ENCODE results near the gene LPCAT2.

Gene LPCAT2

DNA sequence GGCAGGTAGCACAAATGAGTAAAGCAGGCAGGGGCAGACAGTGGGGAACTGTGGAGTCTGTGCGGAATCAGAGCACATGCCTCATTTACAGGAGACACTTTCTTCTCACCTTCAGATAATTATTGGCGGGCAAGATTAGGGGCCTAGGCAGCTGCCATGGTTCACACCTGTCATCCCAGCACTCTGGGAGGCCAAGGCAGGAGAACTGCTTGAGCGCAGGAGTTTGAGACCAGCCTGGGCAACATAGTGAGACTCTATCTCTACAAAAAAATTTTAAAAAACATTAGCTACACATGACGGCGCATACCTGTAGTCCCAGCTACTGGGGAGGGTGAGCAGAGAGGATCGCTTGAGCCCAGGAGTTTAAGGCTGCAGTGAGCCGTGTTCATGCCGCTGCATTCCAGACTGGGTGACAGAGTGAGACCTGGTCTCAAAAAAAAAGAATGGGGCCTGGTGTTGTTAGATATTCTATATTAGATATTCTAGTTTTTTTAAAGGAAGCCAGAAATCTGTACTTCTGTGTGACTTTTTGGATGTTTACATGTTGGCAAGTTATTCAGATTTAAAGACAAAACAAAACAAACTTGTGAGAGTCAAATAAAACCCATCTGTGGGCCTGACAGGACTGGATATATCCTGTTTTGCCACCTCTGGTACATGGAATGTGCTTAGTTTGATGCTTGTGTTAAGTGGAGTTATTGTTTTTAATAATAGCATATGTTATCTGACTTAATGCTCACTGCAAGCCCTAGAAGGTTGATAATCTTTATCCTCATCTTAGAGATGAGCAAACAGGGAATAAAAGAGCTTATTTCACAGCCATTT is 4.9 kb upstream of the LPCAT2 start:
- no peak for DNase-seq (ENCODE audit: low read depth)

DNA sequence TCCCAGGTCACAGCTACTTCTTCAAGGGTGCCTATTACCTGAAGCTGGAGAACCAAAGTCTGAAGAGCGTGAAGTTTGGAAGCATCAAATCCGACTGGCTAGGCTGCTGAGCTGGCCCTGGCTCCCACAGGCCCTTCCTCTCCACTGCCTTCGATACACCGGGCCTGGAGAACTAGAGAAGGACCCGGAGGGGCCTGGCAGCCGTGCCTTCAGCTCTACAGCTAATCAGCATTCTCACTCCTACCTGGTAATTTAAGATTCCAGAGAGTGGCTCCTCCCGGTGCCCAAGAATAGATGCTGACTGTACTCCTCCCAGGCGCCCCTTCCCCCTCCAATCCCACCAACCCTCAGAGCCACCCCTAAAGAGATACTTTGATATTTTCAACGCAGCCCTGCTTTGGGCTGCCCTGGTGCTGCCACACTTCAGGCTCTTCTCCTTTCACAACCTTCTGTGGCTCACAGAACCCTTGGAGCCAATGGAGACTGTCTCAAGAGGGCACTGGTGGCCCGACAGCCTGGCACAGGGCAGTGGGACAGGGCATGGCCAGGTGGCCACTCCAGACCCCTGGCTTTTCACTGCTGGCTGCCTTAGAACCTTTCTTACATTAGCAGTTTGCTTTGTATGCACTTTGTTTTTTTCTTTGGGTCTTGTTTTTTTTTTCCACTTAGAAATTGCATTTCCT is 3.4 kb upstream of the LPCAT2 start:
- DNase-seq (ENCODE audit: low read depth), result no peak

DNA sequence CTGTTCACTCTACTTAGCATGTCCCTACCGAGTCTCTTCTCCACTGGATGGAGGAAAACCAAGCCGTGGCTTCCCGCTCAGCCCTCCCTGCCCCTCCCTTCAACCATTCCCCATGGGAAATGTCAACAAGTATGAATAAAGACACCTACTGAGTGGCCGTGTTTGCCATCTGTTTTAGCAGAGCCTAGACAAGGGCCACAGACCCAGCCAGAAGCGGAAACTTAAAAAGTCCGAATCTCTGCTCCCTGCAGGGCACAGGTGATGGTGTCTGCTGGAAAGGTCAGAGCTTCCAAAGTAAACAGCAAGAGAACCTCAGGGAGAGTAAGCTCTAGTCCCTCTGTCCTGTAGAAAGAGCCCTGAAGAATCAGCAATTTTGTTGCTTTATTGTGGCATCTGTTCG is 2.8 kb upstream of the LPCAT2 start:
- no peak for DNase-seq (ENCODE audit: low read depth)

DNA sequence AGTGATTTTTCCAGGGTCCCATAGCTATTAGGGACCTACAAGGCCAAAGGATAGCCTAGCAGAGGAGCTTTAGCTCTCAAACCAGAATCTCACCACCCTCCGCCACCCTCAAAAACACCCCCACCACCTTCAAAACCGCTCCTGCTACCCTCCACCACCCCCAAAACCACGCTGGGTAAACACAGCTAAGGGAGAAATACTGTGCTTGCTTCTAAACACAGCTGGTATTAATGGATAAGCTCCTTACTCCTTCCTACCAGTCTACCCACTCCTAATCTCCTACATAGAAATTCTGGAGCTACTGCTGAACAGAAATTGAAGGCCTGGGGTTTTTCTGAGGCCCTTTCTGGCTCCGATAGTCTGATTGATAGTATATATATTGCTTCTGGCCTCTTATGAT is 2.2 kb upstream of the LPCAT2 start:
- no peak for DNase-seq (ENCODE audit: low read depth)

DNA sequence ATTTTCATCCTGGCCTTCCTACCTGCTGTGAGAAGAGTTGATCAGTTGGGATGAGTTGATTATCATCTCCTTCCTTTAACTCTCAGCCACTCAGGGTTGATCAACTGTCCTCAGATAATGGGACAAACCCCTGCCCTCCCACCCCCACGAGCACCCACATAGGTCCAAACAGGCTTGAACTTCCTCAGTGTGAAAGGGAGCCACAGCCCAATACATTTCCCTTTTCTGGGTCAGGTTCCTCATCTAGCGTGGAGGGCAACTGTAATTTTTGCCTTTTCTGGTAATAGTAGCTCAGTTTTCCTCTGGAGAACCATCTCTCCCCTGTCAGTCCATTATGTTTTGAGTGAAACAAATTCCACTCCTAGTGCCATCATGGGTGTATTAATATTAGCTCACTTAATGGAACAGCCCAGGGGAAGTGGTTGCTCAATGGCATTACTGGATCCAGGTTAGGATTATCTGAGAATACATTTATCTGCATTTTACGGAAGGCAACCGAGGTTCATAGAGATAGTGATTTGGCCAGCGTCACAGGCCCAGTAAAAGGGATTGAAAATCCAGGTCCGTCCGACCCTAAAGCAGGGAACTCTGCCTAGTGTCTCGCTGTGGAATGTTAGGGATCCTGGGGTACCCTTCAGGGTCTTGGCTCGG is 476 bp upstream of the LPCAT2 start:
- no peak for DNase-seq (ENCODE audit: low read depth)

DNA sequence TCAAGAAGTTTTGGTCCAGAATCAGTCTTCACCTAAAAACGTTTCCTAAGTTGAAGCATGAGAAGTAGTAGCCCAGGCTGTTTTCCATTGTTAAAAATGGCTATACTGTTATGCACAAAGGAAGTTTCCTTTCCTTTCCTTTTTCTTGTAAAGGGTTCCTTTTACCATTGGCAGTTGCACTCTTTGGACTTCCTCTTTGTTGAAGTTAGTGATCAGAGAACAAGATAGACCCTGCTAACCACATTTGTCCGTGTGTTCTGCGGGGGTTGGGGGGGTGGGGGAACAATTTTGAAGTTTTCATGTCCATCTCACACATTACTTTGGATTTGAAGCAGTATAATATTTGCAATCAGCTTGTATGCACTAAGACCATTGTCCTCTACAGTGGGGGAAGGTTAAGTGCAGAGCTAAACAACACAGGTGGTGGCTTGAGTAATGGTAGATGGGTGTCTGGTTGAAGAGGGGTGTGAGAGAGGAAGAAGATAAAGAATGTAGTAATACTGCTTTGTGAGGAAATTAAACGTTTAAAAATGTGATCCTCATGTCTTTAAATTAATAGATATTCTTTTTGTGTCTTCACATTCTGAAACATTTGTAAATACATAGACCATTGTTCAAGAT is 1.4 kb downstream of the LPCAT2 start:
- DNase-seq (ENCODE audit: low read depth), result no peak

DNA sequence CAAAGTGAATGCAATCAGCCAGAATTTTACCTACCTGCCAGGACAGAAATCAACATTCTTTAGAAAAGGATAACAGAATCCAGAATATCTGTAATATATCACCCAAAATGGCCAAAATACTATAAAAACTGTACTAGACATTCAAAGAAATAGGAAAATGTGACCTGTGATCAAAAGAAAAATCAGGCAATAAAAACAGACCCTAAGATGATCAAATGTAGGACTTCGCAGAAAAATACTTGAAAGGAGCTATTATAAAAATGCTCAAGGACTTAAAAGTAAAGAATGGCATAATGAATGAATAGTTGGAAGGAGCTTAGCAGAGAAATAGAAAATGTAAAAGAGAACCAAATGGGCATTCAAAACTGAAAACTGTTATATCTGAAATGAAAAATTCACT is 4.1 kb downstream of the LPCAT2 start:
- no peak for DNase-seq (ENCODE audit: low read depth)

DNA sequence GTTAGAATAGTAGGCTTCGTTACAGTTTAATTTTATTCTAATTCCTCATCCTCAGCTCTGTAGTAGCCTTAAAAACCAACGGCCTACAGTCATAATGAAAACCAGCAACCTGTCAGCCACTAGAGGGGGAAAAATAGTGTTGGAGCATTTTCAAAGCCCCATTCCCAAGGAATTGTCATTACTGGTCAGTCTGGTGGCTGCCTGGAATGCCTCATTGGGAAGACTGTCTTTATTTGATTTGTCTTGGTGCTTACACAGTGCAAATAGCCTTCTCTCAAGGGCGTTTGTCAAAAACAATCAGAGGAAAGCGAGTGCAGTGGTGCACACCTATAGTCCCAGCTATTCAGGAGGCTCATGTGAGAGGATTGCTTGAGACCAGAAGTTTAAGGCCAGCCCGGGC is 4.7 kb downstream of the LPCAT2 start:
- DNase-seq (ENCODE audit: low read depth), result no peak

DNA sequence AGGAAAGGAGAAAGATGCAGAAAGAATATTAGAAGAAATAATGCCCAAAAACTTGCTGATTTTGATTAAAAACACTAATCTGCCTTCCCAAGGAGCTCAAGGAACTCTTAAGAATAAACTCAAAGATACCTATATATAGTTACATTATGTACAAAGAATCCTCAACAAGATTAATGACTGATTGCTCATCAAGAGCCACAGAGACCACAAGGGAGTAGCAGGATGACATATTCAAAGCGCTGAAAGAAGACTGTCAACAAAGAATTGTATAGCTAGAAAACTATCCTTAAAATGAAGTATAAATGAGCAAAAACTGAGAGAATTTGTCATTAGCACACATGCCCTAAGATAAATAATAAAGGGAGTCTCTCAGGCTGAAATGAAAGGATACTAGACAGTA is 6.2 kb downstream of the LPCAT2 start:
- no peak for DNase-seq (ENCODE audit: low read depth)

DNA sequence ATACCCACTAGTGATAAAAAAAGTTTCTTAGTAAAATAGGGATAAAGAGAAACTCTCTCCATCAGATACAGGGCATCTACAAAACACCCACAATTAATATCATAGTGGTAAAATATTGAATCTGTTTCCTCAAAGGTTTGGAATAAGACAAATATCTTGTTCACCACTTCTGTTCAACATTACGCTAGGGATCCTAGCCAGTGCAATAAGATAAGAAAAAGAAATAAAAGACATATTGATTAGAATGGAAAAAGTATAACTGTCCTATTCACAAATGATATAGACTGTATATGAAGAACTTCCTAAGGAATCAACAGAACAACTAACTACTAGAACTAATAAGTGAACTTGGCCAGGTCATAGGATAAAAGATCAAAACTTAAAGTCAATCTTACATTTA is 12.9 kb downstream of the LPCAT2 start:
- DNase-seq (ENCODE audit: low read depth), result no peak

DNA sequence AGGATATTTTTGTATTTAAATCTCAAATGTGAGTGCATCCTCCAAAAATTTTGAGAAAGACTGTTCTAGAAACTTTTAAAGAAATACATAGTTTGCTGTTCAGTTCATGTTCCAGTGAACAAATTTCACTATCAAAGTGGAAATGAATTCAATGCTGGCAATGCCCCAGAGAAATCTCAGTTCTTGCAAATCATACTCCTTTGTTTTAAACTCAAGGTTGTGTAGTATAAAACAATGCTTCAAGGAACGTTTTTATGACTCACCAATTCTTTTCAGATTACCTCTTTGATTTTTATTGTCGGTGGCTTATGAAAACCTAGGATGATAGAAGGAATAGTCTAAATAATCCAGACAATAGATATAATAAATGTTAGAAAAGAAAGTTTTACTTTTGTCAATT is 17.6 kb downstream of the LPCAT2 start:
- DNase-seq (ENCODE audit: low read depth), result no peak

DNA sequence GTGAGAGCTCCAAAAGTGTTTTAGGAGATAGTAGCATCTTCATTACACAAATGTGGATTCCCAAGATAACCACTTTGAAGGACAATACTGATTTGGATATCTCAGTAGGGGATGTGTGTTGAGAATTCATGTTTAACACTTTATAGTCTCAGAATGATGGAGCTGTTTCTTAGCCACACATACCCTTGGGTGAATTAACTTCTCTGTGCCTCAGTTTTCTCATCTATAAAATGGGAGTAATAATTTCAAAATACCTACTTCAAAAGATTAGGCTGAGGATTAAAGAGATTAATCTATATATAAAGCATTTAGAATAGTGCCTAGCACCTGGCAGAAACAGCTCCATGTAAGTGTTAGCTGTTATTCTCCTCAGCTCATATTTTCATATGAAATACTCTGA is 19.0 kb downstream of the LPCAT2 start:
- no peak for DNase-seq (ENCODE audit: low read depth)

DNA sequence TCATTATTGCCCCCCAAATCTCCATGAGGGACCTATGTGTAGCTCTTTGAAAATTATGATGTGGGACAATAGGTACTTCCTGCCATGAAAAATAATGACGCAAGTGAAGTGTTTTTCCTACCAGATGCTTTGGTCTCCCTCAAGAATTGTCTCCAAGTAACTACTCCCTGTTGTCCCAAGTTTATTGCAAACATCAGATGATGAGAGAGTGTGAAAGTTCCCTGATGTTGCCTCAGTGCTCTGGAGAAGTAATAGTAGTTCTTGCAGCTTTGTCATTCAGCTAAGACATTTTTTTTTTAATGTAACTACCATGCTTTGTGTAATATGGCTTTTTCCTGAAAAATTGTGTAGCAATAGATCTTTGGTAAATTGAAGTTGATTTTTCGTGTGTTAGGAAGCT is 20.1 kb downstream of the LPCAT2 start:
- no peak for DNase-seq (ENCODE audit: low read depth)

DNA sequence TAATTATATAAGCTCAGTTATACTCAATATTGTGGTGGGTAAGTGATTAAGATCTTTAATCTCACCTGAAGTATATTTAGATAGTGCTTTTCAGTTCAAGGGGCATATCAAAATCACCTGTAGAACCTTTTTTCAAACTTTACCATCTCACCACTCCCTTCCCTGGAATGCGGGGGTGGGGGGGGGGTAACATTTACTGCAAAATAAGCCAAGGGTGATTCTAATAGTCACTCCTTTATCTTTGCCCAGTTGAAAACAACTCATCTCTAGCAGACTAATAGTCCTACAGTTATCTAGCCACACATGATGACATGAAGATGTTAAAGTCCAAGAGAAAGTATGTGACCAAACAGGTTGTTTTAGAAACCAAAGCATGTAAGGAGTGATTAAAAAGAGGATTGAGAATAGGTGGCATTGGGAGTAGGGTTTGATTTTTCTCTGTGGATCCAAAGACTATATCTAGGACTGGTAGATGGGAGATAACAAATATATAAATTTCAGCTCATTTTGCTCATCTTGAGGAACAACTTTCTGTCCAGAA is 21.5 kb downstream of the LPCAT2 start:
- no peak for DNase-seq (ENCODE audit: low read depth)

DNA sequence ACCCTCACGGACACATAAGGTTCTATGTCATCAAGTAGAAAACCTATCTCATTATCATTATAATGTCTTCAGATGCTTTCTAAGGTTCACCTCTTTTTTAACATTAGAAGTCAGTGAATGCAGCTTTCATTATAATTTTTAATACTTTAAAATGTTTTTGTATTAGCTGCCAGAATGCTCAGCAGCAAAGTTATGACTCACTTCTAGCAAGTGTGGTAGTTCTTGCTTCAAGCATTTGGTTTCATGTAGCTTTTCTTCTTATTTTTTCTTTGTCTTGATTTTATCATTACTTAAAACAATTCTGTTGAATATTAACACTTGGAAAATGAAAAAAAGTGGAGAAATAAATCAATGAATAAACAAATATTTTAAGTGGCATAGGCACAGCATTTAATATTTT is 23.4 kb downstream of the LPCAT2 start:
- DNase-seq (ENCODE audit: low read depth), result no peak

DNA sequence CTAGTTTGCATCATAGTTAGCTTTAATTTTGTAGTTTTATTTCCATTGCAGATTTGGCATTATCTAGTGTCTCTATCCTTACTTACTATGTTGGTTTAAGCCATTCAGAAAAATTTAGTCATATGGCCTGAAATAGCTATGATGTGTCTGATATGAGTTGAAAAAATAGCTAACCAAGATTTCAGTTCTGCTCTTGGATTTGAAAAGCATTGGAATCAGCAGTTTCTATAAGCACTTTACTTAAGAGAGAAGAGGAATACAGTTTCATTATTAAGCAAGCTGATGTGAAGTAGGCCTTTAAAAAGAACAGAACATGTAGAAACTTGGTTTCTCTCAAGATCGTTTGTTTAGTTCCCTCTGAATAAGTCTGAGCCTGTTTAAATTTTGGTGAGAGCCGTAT is 25.9 kb downstream of the LPCAT2 start:
- no peak for DNase-seq (ENCODE audit: low read depth)

DNA sequence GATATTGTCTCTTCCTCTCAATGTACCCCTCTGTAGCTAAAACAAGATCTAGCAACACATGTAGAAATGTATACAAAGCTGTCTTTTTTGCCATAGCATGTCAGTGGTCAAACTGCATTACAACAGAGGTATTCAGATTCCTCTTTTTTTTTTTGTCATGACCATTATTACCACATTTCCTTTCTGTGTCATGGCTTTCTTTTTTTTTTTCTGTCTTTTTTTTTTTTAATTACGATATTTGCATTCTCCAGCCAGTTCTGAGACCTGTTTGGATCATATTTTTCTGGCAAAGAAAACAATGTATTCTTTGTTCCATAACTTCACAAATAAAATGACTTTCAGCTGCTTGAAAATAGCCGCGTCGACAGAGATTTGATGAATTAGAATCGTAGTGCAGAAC is 30.2 kb downstream of the LPCAT2 start:
- DNase-seq (ENCODE audit: low read depth), result no peak

DNA sequence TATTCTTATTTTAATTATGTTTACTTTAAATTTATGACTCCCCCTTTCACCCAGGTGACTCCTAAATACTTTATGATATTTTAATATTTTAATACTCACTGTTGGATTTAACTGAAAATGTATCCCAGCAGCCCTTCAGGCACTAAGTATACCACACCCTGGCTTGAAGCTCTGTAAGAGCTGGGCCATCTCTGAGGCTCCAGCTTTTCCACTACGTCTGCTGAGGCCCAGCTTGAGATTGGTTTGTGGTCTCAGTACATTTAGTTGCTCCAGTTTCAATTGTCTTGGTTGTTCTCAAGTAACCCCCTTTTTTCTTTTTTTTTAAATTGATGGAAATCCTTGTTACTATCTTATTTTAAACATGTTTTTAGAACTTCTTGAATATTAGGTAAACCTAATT is 30.6 kb downstream of the LPCAT2 start:
- no peak for DNase-seq (ENCODE audit: low read depth)

DNA sequence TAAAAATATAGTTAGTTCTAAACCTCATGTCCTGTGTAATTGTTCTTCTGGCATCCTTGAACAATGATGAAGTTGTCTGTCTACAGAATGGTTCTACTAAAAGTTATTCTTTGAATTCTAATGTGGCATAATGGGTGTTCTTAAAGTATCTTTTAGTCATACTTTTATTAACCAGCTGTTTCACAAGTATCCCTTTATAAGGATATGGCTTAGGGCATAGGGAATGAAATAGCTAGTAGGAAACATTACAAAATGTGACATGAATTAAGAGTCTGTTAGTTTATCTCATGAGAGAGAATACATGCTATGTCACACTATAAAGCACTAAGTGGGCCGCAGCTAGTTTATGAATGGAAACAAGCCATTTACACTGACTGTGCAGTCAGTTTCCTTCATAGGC is 31.3 kb downstream of the LPCAT2 start:
- DNase-seq (ENCODE audit: low read depth), result no peak

DNA sequence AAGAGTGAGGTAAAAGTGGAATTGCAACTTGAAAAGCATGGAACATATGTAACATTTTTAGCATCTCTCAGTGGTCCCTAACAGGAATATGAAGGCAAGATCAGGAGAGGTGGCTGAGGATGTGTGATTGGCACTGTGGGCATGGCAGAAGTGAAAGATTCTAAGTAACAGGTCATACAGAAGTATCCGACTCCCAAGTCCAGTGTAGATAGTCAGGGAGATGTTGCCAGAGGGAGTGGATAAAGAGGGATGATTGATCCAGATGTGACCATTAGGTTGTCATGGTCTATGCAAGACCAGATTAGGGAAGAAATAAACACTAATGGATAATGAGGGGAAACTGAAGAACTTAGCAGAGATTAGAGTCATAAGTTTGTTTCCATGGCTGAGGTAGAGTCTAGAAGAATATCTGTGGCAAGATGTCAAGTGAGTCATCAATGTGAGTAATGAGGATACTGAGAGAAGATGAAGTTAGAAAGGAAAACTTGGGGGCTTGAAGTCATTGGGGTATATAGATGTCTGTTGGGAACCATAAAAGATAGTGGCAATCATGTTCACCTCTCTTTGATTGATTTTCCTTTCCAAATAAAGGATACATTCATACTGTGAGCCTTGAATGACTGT is 33.7 kb downstream of the LPCAT2 start:
- DNase-seq (ENCODE audit: low read depth), result no peak

DNA sequence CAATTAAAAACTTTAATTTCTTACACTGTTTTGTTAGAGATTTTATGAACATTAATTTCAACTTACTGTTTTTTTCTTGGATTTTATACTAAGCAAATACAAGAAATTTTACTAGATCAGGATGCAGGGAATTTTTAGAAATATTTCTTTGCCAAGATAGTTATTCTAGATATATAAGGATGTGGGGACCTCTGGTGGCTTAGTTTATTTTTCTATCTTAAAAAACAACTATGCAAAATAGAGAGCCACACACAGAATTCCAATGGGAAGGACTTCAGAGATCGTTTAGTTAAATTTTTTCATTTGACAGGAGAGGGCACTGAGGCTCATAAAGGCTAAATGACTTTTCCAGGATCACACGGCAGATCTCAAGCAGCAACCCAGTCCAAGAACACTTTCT is 34.6 kb downstream of the LPCAT2 start:
- DNase-seq (ENCODE audit: low read depth), result no peak

DNA sequence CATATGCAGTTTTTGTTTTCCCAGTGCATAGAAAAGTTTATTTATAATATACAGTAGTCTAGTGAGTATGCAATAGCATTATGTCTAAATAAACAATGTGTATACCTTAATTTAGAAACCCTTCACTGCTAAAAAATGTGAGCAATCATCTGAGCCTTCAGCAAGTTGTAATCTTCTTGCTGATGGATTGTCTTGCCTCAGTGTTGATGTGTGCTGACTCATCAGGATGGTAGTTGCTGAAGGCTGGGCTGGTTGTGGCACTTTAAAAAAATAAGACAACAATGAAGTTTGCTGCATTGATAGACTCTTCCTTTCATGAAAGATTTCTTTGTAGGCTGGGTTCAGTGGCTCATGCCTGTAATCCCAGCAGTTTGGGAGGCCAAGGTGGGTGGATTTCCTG is 43.7 kb downstream of the LPCAT2 start:
- DNase-seq (ENCODE audit: low read depth), result no peak
